OCI-LY7 (cell line): Measurements from ENCODE around the gene GIMAP8.

Experiments
- EZH2phosphoT487 ChIP-seq: fragments of 200-600 bp; sonication (generic); IDR thresholded peaks from 2 replicates; pipeline ENCODE4 v1.6.1; 2018; ENCODE audit warnings: low read depth, borderline replicate concordance, mild to moderate bottlenecking, mixed run types, antibody characterized with exemption, low read length, moderate library complexity, mixed read lengths
- TF ChIP-seq, protein P1 (sequence below): fragments of 200-600 bp; sonication (generic); conservative IDR thresholded peaks from 2 replicates; pipeline ENCODE4 v1.5.1; 2014; ENCODE audit warnings: mild to moderate bottlenecking, antibody characterized with exemption, low read length, moderate library complexity, mixed read lengths

DNA sequence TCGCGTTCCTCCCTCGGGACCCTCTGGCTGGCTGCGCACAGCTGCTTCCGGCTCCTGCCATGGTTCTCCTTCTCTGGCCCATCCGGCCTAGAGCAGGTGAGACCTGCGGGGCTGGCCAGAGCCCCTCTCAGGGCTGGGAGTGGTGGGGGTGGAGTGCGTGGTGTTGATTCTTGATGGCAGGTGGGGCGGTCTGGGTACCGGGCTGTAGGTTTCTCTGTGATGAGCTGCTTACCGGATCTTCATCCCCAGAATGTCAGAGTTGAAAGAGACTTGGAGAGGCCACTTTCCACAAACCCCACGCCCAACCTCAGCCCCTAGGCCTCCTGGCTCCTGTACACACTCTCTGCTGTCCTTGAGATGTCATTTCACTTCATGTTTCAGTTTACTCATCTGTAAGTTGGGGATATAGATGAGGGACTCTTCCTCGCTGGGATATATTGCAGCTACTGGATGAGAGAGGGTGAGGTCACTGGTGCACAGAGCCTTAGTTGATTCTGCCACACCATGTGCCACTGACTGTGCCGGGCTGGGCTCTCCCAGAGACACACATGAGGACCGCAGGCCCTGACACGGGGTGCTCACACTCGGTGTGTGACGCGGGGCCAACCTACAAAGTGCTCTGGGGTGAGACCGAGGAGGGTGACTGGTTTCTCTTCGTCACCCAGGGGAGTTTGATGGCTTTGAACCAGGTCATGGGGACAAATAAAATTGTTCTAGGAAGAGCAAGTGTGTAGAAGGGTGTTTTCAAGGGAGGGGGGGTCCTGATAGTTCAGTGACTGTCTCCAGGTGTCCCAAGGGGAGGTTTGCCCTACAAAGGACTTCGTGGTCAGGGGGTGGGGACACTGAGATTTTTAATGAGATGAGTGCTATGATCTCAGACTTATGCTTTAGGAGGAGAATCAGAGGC is 41.8 kb upstream of the GIMAP8 start:
- TF ChIP-seq, protein P1, sequence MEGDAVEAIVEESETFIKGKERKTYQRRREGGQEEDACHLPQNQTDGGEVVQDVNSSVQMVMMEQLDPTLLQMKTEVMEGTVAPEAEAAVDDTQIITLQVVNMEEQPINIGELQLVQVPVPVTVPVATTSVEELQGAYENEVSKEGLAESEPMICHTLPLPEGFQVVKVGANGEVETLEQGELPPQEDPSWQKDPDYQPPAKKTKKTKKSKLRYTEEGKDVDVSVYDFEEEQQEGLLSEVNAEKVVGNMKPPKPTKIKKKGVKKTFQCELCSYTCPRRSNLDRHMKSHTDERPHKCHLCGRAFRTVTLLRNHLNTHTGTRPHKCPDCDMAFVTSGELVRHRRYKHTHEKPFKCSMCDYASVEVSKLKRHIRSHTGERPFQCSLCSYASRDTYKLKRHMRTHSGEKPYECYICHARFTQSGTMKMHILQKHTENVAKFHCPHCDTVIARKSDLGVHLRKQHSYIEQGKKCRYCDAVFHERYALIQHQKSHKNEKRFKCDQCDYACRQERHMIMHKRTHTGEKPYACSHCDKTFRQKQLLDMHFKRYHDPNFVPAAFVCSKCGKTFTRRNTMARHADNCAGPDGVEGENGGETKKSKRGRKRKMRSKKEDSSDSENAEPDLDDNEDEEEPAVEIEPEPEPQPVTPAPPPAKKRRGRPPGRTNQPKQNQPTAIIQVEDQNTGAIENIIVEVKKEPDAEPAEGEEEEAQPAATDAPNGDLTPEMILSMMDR: no peak
- no peak for TF ChIP-seq EZH2phosphoT487
